HG03097 (cell line): Measurements from ENCODE around the gene SMAD6.

ENCODE experiments used
- ATAC-seq: cut with Tn5 transposase; IDR thresholded peaks from one replicate; pipeline ENCODE4 v1.9.1; 2021; ENCODE audit not compliant: unreplicated experiment, low FRiP score

Gene SMAD6

DNA sequence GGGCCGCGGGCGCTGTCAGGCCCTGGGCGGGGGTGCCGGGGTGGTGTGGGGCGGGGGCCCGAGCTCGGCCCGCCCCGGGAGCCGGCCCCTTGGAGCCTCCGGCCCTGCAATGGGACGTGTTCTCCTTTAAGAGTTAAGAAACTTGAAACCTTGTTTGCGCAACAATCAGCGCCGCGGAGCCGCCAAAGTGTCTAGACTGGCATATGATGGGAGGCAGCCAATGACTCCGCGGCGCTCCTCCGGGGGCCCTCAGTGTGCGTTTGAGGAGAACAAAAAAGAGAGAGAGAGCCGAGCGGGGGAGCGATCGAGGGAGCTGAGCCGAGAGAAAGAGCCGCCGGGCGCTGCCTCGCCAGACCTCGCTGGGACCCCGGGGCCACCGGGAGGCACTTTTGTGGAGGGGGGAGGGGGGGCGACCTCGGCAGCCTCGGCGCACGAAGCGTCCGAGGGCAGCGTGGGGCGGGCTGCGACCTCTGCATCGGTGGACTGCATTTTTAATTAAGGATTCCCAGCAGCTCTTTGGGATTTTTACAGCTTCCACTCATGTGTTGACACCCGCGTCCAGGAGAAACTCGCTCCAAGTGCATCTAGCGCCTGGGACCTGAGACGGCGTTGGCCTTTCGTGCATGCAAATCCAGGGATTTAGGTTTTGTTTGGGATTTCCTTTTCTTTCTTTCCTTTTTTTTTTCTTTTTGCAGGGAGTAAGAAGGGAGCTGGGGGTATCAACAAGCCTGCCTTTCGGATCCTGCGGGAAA, at the start of gene SMAD6:
Gene SMAD6 (plus strand): TSS at position 202 of the 752 bp plus-strand sequence. CDS start 1,023 bp downstream, outside the sequence.
- ATAC-seq = no peak

GRCh38 chr15:66652806-66653205, 49.2 kb upstream of the SMAD6 start:
- no peak for ATAC-seq

- no peak for ATAC-seq
Measured at GRCh38 chr15:66653398-66653797, 48.6 kb upstream of the SMAD6 start.

GRCh38 chr15:66653852-66654251, 48.2 kb upstream of the SMAD6 start:
- no peak for ATAC-seq

DNA sequence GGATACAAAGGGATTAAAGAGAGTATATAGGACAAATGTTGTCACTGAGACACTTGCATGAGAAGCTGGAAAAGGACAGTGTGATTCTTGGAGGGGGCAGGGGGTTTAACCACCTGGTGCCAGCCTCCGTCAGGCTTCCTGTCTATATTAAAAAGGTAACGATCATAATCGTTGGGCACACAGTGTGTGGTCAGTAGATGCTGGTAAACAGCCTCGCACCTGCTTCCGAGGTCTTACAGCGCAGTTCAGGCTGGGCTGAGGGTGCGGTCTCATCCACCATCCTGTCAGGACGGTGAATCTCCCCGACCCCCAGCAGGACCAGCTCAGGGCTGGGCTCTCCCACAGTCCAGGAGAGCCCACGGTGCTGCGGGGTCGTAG, 47.7 kb upstream of the SMAD6 start:
- no peak for ATAC-seq

- no peak for ATAC-seq
Measured at GRCh38 chr15:66654739-66655375, 47.2 kb upstream of the SMAD6 start.

- ATAC-seq = no peak
Measured at GRCh38 chr15:66655511-66655910, 46.5 kb upstream of the SMAD6 start.

DNA sequence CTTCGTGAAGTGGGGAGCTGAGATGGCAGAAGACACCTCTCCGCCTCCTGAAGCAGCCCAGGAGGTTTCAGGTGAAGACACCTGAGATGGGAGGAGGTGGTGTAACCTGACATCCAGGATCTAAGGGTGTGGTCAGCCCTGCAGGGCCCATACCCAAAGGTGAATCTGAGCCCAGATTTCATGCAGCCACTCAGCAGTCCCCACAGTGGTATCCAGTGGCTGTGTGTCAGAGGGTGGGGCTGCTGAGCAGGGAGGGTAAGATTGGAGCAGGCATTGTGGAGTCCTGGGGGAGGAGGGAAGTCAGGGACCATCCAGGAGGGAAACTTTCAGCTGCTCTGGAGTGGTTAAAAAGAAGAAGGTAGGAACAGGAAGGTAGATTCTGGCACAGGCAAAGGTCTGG, 46.0 kb upstream of the SMAD6 start:
- no peak for ATAC-seq

- ATAC-seq = no peak
Measured at GRCh38 chr15:66657185-66658020, 44.6 kb upstream of the SMAD6 start.

GRCh38 chr15:66658044-66658443, 44.0 kb upstream of the SMAD6 start:
- ATAC-seq = no peak

- no peak for ATAC-seq
Measured at GRCh38 chr15:66658855-66659254, 43.2 kb upstream of the SMAD6 start.

DNA sequence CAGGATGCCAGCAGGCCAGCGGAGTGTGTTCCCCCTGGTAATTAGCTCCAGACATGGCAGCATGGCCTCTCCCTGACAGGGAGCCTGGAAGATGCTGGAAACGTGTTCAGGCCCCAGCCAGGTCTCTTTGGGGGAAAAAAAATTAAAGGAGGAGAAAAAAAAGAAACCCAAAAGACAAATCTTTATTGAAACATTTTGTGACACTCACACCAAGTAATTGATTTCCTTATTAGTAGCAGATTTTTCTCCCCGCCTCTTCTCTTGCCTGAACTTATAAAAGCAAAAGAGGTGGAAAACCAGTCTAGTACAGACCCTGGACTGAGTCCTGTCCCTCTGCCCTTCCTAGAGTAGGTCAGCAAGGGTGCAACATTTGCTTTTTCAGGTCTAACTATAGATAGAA, 42.7 kb upstream of the SMAD6 start:
- ATAC-seq = no peak

GRCh38 chr15:66661432-66662096, 40.5 kb upstream of the SMAD6 start:
- ATAC-seq = no peak

DNA sequence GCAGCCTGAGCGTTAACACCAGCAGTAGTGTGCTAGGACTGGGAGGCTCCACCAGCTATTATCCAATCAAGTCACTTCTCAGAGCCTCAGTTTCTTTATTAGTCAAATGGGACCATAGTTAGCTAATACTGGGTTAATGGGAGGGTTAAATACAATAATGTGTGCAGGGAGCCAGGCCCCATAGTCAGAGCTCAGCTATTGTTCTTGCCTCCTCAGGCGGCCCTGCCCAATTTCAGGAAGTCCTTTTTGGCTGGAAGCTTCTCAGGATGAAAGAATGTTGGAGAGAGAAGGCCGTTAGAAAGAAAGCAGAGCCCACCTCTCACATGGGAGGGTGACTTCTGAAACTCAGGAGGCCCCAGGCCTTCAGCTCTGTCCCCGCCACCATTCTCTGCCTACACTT, 39.5 kb upstream of the SMAD6 start:
- no peak for ATAC-seq

DNA sequence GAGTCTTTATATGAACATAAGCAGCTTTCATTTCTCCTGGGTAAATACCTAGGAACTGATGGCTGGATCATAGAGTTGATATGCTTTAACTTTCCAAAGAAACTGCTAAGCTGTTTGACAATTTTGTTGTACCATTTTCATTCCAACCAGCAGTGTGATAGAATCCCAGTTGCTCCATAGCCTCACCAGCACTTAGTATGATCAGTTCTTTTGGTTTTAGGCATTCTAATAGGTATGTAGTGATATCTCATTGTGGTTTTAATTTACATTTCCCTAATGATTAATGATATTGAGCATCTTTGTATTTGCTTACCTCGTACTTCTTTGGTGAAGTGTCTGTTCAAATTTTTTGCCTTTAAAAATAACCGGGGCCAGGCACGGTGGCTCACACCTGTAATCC, 38.4 kb upstream of the SMAD6 start:
- ATAC-seq = no peak

DNA sequence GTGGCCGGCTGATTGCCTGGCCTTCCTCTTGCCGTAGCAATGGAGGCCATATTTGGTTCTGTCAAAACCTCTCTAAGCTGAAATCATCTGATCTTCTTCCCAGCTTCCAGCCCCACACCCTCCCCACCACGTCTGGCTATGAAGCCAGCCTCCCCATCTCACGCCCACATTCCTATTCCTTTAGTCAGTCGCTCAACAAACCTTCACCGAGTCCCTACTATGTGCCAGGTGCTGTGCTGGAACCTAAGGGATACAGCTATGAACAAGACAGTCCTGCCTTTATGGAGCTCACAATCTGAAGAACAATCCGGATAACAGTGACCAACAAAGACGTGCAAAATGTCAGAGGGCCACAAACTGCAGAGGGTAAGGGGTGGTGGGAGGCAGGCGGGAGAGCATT, 31.9 kb upstream of the SMAD6 start:
- no peak for ATAC-seq

DNA sequence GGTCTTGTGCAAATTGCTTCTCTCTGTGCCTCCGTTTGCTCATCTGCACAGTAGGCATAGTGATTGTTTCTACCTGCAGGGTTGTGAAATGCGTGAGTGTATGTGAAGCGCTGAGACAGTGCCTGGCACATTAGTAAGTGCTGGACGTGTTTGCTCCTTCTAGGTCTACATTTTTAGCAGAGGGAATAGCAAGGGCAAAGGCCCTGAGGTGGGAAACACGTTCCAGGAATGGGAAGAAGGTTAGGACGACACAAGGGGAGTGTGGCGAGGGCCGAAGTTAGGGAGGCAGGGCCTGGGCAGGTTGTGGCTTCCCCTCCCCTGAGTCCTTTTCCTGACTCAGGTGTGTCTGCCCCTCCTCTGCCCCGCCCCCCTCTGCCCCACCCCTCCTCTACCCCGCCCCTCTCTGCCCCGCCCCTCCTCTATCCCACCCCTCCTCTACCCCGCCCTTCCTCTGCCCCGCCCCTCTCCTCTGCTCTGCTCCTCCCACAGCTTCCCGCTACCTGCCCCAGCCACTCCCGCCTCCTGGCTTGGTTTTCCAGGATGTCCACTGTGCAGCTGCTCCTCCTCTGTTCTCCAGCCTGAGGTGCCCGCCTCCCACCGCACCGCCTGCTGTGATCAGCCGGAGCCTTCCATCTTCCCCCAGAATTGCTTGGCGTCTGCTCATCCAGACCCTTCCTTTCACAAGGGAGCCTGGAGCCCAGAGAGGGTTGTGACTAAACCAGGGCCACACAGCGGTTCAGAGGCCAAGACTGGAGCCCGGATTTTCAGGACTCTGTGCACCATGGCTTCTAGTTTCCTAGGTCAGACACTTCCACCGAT, 31.1 kb upstream of the SMAD6 start:
- ATAC-seq = no peak

GRCh38 chr15:66672867-66673266, 29.2 kb upstream of the SMAD6 start:
- no peak for ATAC-seq

DNA sequence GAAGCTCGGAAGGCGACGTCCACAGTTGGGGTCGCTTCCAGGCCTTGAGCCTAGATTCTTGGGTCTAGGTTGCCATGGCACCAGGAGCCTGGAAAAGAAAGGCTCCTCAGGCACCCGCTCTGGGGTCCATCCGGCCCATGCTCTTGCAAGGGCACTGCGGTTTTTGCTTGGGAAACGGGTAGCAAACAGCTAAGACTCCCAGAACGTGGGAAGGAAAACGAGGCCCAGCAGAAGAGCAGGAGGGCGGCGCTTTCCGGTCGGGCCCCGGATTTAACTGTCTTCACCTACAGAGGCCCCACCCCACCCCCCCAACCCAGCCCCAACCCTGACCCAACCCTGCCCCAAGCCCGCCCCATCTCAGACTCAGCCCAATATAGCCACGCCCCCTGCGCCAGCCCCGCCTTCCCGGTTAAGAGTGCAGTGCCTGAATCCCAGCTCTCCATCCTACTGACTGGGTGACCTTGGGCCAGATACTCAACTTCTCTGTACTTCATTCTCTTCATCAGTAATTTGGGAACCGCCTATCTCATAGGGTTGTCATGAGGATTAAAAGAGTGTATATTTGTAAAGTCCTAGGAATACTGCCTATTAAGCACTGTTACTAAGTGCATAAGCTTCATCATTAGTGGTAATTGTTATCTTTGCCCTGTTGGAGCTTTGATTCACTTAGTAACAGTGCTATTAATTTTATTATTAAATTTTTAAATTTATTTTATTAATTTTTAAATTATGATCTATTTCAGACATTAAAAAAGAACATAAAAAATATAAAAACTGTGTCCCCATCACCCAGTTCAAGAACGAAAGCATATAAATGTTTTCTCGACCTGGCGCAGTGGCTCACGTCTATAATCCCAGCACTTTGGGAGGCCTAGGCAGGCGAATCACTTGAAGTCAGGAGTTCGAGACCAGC, 28.4 kb upstream of the SMAD6 start:
- ATAC-seq = no peak
